Tibial nerve (tissue), 4 donors: ENCODE data around the gene DNMT3B.

ENCODE experiments used
- EP300 ChIP-seq, 2 donors: sonication (generic); formaldehyde crosslinking; IDR thresholded peaks; one replicate each; pipeline ENCODE4 v1.6.1; 2017; ENCODE audit warnings: antibody characterized with exemption in 2 of 2, mild to moderate bottlenecking in 1 of 2
- POLR2A ChIP-seq, 2 donors: fragments of 450-650 bp; IDR thresholded peaks; one replicate each; pipeline ENCODE4 v1.6.1; 2017; ENCODE audit warnings: antibody characterized with exemption in 2 of 2, mild to moderate bottlenecking in 2 of 2, moderate library complexity in 2 of 2
- TF ChIP-seq, protein P1 (sequence below), 5 experiments: fragments of 200-600 bp in 3 of 5; fragments of 450-650 bp in 2 of 5; sonication (generic) in 3 of 5; IDR thresholded peaks; one replicate each; pipeline ENCODE4 v1.5.1; 2016 to 2019; ENCODE audit warnings: antibody characterized with exemption in 5 of 5, mild to moderate bottlenecking in 3 of 5, moderate library complexity in 2 of 5

DNA sequence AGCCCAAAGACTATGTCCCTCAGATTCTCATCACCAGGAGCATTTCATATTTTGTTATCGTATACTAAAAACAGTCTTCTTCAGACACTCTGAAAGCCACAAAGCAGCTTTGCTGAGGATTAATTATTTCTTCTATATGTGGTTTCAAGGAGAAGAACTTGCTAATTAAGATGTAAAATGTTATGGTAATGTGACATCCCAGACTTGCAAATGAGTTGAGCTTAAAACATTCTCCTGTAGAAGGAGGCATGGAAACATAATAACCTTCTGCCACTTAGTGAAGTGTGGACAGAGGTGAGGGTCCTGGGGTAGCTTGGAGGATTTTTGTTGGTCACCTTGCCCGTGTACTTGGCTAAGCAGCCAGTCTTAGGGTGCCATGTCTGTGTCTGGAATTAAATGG is 40.9 kb downstream of the DNMT3B start:
- TF ChIP-seq, protein P1, sequence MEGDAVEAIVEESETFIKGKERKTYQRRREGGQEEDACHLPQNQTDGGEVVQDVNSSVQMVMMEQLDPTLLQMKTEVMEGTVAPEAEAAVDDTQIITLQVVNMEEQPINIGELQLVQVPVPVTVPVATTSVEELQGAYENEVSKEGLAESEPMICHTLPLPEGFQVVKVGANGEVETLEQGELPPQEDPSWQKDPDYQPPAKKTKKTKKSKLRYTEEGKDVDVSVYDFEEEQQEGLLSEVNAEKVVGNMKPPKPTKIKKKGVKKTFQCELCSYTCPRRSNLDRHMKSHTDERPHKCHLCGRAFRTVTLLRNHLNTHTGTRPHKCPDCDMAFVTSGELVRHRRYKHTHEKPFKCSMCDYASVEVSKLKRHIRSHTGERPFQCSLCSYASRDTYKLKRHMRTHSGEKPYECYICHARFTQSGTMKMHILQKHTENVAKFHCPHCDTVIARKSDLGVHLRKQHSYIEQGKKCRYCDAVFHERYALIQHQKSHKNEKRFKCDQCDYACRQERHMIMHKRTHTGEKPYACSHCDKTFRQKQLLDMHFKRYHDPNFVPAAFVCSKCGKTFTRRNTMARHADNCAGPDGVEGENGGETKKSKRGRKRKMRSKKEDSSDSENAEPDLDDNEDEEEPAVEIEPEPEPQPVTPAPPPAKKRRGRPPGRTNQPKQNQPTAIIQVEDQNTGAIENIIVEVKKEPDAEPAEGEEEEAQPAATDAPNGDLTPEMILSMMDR (IDR thresholded peaks at IDR 0.05): no peak
- no peak for TF ChIP-seq POLR2A (IDR thresholded peaks at IDR 0.05)
- TF ChIP-seq EP300 (IDR thresholded peaks at IDR 0.05): no peak
